ENCODE results near the gene ATP5PO.

ATP5PO gene

GRCh38 chr21:33915368-33916199 lies at the start of gene ATP5PO:
ATP5PO (minus strand) TSS chr21:33915804; CDS start chr21:33915763, 41 bp downstream.
- peak; percentile 95 for DNase-seq

- no peak for DNase-seq
These were observed 49.2 kb upstream of the ATP5PO start for GRCh38 chr21:33964706-33965325.

GRCh38 chr21:33963848-33964555 lies 48.4 kb upstream of the ATP5PO start:
- no peak for DNase-seq

- no peak for DNase-seq
These were observed 46.7 kb upstream of the ATP5PO start for GRCh38 chr21:33962290-33962689.

- DNase-seq = no peak
These were observed 45.5 kb upstream of the ATP5PO start for GRCh38 chr21:33961061-33961460.

- DNase-seq = no peak
These were observed 44.1 kb upstream of the ATP5PO start for GRCh38 chr21:33959680-33960079.

- DNase-seq = no peak
These were observed 38.8 kb upstream of the ATP5PO start for GRCh38 chr21:33954395-33954794.

GRCh38 chr21:33951276-33952178 lies 35.9 kb upstream of the ATP5PO start:
- no peak for DNase-seq

GRCh38 chr21:33950431-33951079 lies 35.0 kb upstream of the ATP5PO start:
- DNase-seq = no peak

GRCh38 chr21:33949516-33950430 lies 34.2 kb upstream of the ATP5PO start:
- DNase-seq = no peak

- DNase-seq = no peak
These were observed 33.4 kb upstream of the ATP5PO start for GRCh38 chr21:33948951-33949444.

- DNase-seq = peak; percentile 55
These were observed 32.7 kb upstream of the ATP5PO start for GRCh38 chr21:33948096-33948950.

- DNase-seq = peak; percentile 96
These were observed 32.0 kb upstream of the ATP5PO start for GRCh38 chr21:33947451-33948095.

GRCh38 chr21:33945652-33946270 lies 30.2 kb upstream of the ATP5PO start:
- DNase-seq = no peak

GRCh38 chr21:33944185-33944763 lies 28.7 kb upstream of the ATP5PO start:
- no peak for DNase-seq

- no peak for DNase-seq
These were observed 27.7 kb upstream of the ATP5PO start for GRCh38 chr21:33943293-33943692.

- no peak for DNase-seq
These were observed 26.8 kb upstream of the ATP5PO start for GRCh38 chr21:33942426-33942825.

GRCh38 chr21:33940881-33941245 lies 25.3 kb upstream of the ATP5PO start:
- DNase-seq = no peak

Data from amniotic stem cell (primary cell).